PC-3 (cell line): ENCODE measurements around the gene ARHGEF28.

Source experiments
- EZH2phosphoT487 ChIP-seq: fragments of 300-600 bp; sonication (generic); IDR thresholded peaks from 2 replicates; pipeline ENCODE4 v1.6.1; 2018; ENCODE audit warnings: mild to moderate bottlenecking, antibody characterized with exemption, low read length, borderline replicate concordance
- TF ChIP-seq, protein P1 (sequence below): fragments of 300-600 bp; sonication (generic); conservative IDR thresholded peaks from 2 replicates; pipeline ENCODE4 v1.5.1; 2017; ENCODE audit warnings: antibody characterized with exemption, low read depth, mild to moderate bottlenecking, low read length

DNA sequence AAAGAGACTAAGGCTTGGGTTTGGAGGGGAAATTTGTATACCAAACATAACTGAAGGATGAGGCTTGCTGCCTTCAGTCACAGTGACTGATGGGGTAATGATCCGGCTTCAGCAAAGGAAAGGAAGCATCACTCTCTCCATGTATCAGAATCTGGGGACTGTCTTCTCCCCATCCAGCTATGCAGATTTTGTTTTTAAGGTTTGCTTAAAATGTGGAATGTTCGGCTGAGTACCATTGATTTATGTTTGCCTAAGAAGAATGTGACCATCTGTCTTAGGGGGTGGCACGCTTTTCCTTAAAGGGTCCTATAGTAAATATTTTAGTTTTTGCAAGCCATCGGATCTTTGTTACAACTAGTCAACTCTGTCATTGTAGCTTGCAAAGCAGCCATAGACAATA, 291.9 kb downstream of the ARHGEF28 start:
- TF ChIP-seq EZH2phosphoT487: no peak
- TF ChIP-seq, protein P1, sequence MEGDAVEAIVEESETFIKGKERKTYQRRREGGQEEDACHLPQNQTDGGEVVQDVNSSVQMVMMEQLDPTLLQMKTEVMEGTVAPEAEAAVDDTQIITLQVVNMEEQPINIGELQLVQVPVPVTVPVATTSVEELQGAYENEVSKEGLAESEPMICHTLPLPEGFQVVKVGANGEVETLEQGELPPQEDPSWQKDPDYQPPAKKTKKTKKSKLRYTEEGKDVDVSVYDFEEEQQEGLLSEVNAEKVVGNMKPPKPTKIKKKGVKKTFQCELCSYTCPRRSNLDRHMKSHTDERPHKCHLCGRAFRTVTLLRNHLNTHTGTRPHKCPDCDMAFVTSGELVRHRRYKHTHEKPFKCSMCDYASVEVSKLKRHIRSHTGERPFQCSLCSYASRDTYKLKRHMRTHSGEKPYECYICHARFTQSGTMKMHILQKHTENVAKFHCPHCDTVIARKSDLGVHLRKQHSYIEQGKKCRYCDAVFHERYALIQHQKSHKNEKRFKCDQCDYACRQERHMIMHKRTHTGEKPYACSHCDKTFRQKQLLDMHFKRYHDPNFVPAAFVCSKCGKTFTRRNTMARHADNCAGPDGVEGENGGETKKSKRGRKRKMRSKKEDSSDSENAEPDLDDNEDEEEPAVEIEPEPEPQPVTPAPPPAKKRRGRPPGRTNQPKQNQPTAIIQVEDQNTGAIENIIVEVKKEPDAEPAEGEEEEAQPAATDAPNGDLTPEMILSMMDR: no peak
